ENCODE data around the gene CLSTN1. TPM values are rescaled to one million over a fixed set of nuclear protein-coding genes. Genes with fewer than 3 reads are reported as not detected.
"Not testable (repeated sequence)": the region's sequence is repeated elsewhere in the genome, so short reads cannot be mapped to it uniquely, and the experiment has no call there.

CLSTN1 gene
- total RNA-seq, 1 experiment from 2014 or later = 52.4 TPM

DNA sequence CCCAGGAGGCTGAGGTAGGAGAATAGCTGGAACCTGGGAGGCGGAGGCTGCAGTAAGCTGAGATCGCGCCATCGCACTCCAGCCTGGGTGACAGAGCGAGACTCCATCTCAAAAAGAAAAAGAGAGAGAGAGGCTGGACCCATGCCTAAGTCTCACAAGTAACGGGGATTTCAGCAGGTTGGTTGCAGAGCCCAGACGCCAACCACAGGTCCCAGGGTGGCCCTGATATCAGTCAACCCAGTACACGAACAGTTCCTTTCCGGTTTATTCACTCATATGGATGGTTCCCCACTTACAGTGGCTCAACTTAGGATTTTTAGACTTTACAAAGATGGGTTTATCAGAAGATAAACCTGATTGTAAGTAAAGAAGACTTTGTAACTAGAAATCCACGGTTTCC lies 40.9 kb downstream of the CLSTN1 start:
- Histone ChIP-seq H3K4me3 (no peak overlapping the region), H3K27me3 (no peaks in the 10 kb centered on the region)

DNA sequence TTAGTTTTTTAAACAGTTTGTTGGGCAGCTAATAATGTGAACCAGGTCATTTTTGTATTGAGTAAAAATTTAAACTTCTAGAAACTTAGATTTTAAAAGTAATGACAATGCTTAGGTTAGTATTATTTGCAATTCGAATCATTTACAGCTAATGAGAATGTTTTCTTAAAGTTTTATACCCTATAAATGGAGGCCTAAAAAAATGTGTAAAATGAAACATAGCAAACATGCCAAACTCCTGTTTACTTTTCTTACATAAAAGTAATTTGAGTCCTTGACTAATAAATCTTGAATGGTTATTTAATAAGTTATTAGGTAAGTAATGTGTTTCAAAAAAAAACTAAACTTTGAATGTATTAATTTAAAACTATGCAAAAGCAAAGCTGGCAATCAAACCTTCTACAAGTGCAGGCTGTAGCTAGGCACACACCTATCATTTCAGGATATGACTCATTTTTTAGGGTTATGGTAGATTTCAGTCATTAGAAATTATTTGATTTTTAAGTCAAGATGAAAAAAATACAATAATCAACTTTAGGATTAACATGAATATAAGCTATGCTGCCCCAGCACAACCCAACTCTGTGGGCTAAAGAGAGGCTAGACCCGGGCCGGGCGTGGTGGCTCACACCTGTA lies 41.5 kb downstream of the CLSTN1 start:
- no peaks in the 10 kb centered on the region for H3K27me3 ChIP-seq
- no peak for DNase-seq

More for the DNA sequence above, 40.9 kb downstream of the CLSTN1 start:
- DNase-seq = no peak
- no peaks in the 10 kb centered on the region for H3K9me3 ChIP-seq (replicated peaks)
- no peaks in the 10 kb centered on the region for H3K36me3 ChIP-seq
- H3K27ac ChIP-seq = no peak overlapping the region
- no peaks in the 10 kb centered on the region for H3K4me1 ChIP-seq

DNA sequence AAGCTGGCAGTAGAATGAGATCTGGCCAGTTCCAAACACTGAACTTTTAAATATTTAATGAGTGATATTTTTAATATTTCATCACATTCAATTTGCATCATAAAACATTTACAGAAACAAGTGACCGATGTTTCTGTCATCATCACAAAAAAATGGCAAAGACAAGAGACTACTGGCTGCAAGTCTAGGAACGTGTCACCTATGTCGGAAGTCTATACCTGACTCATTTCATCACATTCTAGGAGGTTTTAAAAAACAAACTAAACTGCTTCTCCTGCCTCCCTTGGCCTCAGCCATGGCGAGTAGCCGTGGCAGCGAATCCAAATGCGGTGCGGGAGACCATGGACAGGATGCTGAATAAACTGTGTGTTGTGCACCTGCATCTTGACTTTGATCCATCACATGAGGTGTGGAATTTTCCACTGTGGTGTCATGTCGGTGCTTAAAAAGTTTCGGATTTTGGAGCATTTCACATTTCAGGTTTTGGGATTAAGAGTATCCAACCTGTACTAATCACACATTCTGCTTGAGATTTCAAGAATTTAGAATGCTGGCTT lies 43.1 kb downstream of the CLSTN1 start:
- Histone ChIP-seq H3K4me3 (no peak overlapping the region), H3K36me3 (no peaks in the 10 kb centered on the region), H3K4me1 (no peaks in the 10 kb centered on the region), H3K27me3 (no peaks in the 10 kb centered on the region), H3K9me3 (replicated peaks) (no peaks in the 10 kb centered on the region), H3K27ac (no peak overlapping the region)
- no peak for DNase-seq

More for the DNA sequence above, 41.5 kb downstream of the CLSTN1 start:
- Histone ChIP-seq H3K27ac (no peak overlapping the region), H3K4me1 (no peaks in the 10 kb centered on the region), H3K36me3 (no peaks in the 10 kb centered on the region), H3K9me3 (replicated peaks) (no peaks in the 10 kb centered on the region), H3K4me3 (no peak overlapping the region)

DNA sequence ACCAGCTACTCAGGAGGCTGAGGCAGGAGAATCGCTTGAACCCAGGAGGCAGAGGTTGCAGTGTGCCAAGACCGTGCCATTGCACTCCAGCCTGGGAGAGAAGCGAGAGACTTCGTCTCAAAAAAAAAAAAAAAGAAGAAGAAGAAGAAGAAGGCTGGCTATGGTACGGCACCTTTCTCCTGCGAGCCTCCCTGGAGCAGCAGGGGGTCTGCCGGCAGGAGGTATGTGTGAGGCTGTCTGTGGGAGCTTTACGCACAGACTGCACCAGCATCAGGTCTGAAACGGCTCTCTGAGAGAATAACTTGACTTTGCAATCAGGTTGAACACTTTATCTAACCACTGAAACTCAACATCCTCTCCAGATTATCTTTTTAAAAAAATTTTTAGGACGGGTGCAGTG lies 44.9 kb downstream of the CLSTN1 start:
- no peaks in the 10 kb centered on the region for H3K9me3 ChIP-seq (replicated peaks)
- no peaks in the 10 kb centered on the region for H3K27me3 ChIP-seq
- H3K27ac ChIP-seq = no peak overlapping the region
- no peak overlapping the region for H3K4me3 ChIP-seq
- H3K4me1 ChIP-seq = no peaks in the 10 kb centered on the region
- no peak for DNase-seq
- H3K36me3 ChIP-seq = no peaks in the 10 kb centered on the region

DNA sequence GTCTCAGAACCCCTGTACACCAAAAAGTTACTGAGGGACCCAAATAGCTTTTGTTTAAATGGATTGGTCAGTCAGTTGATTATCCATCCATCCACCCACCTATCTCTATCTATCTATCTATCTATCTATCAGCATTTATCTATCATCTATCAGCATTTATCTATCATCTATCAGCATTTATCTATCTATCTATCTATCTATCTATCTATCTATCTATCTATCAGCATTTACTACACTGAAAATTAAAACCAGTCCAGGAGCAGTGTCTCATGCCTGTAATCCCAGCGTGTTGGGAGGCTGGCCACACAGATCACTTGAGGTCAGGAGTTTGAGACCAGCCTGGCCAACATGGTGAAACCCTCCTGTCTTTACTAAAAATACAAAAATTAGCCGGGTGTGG lies 47.1 kb downstream of the CLSTN1 start:
- no peak overlapping the region for H3K4me3 ChIP-seq
- no peaks in the 10 kb centered on the region for H3K4me1 ChIP-seq
- no peaks in the 10 kb centered on the region for H3K27me3 ChIP-seq
- peaks cover 4% of the 10 kb centered on the region; the same call in 1 of the 2 replicates for H3K36me3 ChIP-seq
- no peak for DNase-seq
- no peaks in the 10 kb centered on the region for H3K9me3 ChIP-seq (replicated peaks)
- no peak overlapping the region for H3K27ac ChIP-seq

DNA sequence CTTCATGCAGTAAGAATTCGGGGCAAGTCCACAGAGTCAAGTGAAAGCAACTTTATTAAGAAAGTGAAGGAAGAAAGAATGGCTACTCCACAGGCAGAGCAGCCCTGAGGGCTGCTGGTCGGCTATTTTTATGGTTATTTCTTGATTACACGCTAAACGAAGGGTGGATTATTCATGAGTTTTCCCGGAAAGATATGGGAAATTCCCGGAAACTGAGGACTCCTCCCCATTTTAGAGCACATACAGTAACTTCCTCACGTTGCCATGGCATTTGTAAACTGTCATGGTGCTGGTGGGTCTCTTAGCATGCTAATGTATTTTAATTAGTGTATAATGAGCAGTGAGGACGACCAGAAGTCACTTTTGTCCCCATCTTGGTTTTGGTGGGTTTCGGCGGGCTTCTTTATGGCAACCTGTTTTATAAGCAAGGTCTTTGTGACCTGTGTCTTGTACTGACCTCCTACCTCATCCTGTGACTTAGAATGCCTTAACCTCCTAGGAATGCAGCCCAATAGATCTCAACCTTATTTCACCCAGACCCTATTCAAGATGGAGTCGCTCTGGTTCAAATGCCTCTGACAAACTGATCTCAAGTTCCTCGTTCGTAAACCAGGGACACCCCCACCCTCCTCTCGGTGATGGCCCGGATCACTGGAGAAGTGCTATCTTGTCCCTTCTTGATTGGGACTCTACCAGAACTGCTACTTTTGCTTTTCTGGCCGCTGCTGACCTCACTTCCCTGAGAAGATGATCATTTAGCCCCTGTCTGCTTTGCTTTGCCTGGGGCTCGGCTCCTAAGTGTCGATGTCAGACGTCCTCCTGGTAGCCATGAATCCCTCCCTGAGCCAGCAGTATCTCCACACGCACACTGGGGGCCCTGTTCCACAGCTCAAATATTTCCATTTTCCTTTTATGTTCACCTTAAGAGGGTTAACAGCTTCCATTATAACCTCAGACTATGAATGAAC lies 48.8 kb downstream of the CLSTN1 start:
- Histone ChIP-seq H3K36me3 (peaks cover 9% of the 10 kb centered on the region; the same call in 1 of the 2 replicates), H3K27ac (no peak overlapping the region), H3K4me3 (no peak overlapping the region), H3K27me3 (no peaks in the 10 kb centered on the region), H3K4me1 (no peaks in the 10 kb centered on the region), H3K9me3 (replicated peaks) (no peaks in the 10 kb centered on the region)
- no peak for DNase-seq

DNA sequence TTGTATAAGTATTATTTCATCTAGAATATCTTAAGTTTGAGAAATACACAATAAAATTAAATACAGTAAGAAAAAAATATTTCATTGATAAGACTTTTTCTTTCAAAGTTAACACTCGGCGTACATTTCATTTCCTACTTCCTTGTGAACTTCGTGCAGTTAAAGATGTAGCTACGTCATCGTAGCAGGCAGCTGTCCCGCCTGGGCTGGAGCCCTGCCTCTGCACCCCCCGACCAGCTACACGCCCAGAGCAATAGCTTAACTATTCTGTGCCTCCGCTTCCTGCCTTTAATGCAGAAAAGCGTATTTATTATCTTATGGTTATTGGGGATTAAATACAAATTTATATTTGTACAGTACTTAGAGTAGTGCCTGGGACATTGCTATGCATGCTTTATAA lies 53.5 kb downstream of the CLSTN1 start:
- Histone ChIP-seq H3K4me1 (no peaks in the 10 kb centered on the region), H3K36me3 (peaks cover 9% of the 10 kb centered on the region; the same call in 1 of the 2 replicates), H3K9me3 (replicated peaks) (no peaks in the 10 kb centered on the region), H3K4me3 (no peak overlapping the region), H3K27ac (no peak overlapping the region), H3K27me3 (no peaks in the 10 kb centered on the region)
- no peak for DNase-seq

DNA sequence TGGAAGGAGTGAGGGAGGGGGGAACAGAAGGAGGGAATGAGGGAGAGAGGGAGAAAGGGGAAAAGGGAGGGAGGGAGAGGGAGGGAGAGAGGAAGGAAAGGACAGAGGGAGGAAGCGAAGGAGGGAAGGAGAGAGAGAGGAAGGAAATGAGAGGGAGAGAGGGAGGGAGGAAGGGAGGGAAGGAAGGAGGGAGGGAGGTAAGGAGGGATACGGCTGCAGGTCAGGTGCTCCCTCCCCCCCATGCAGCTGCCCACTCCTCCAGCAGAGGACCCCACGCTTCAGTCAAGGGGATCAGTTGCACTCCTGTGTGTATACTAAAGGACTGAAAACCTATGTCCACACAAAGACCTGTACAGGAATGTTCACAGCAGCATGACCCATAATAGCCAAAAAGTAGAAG lies 54.8 kb downstream of the CLSTN1 start:
- Histone ChIP-seq H3K27me3 (no peaks in the 10 kb centered on the region), H3K4me3 (no peak overlapping the region), H3K4me1 (no peaks in the 10 kb centered on the region), H3K36me3 (peaks cover 12% of the 10 kb centered on the region; the same call in 1 of the 2 replicates), H3K27ac (no peak overlapping the region), H3K9me3 (replicated peaks) (no peaks in the 10 kb centered on the region)
- DNase-seq = no peak

DNA sequence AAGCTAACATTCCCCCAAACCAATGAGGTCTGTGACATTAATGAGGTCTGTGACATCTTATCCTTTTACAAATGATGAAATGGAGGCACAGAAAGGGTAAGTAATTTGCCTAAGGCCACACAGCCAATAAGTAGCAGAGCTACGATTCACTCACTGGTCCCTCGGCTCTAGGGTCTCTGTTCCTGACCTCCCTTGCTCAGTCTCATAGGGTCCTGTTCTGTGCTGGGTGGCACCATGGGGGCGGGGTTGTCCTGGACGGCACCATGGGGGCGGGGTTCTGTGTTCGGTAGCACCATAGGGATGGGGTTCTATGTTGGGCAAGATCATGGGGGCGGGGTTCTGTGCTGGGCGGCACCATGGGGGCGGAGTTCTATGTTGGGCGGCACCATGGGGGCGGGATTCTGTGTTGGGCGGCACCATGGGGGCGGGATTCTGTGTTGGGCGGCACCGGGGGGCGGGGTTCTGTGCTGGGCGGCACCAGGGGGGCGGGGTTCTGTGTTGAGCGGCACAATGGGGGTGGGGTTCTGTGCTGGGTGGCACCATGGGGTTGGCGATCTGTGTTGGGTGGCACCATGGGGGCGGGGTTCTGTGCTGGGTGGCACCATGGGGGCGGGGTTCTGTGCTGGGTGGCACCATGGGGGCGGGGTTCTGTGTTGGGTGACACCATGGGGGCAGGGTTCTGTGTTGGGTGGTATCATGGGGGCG lies 55.6 kb downstream of the CLSTN1 start:
- H3K27ac ChIP-seq = no peak overlapping the region
- H3K4me3 ChIP-seq = no peak overlapping the region
- no peaks in the 10 kb centered on the region for H3K27me3 ChIP-seq
- DNase-seq = peak; percentile 22 to 31
- H3K4me1 ChIP-seq = no peaks in the 10 kb centered on the region
- H3K36me3 ChIP-seq = peaks cover 14% of the 10 kb centered on the region; the same call in 1 of the 2 replicates
- no peaks in the 10 kb centered on the region for H3K9me3 ChIP-seq (replicated peaks)

DNA sequence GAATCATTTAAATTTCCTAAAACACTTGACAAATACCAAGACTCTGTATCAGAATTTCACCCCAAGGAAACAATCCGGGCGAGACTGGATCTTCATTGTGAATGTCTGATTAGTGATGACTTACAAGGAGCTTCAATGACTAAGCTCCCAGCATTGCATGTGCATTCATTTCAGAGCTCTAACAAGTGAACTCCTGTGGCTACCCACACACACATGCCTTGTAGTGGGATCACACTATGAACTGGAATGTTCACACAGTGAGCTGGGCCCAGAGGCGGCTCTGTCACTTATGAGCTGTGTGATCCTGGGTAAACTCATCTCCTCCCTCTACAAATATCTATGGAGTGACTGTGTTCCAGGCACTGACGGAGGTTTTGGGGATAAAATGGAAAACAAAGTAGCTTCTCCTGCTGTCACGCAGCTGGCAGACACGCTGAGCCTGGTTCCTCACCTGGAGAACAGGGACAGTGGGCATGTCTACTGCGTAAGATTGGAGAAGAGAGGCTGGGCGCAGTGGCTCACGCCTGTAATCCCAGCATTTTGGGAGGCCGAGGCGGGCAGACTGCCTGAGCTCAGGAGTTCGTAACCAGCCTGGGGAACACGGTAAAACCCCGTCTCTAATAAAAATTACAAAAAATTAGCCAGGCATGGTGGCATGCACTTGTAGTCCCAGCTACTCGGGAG lies 56.9 kb downstream of the CLSTN1 start:
- Histone ChIP-seq H3K27ac (no peak overlapping the region), H3K36me3 (peaks cover 11% of the 10 kb centered on the region; the same call in 1 of the 2 replicates), H3K4me3 (no peak overlapping the region), H3K27me3 (no peaks in the 10 kb centered on the region), H3K9me3 (replicated peaks) (no peaks in the 10 kb centered on the region), H3K4me1 (no peaks in the 10 kb centered on the region)
- no peak for DNase-seq

DNA sequence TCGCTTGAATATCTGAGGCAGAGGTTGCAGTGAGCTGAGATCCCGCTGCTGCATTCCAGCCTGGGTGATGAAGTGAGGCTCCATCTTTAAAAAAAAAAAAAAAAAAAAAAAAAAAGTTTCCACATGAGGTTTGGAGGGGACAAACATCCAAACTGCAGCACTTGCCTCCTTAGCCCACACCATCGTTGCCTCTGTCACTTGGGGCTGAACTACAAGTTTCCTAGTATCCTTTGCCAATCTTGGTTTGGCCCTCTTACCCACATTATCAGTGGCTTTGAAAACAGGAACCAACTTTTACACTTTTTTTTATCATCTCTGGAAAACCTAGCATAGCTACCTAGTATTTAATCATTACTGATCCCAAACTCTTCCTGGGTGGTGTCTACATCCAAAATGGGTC lies 59.2 kb downstream of the CLSTN1 start:
- DNase-seq = no peak
- H3K36me3 ChIP-seq = peaks cover 8% of the 10 kb centered on the region; the same call in 1 of the 2 replicates
- H3K9me3 ChIP-seq (replicated peaks) = no peaks in the 10 kb centered on the region
- no peak overlapping the region for H3K4me3 ChIP-seq
- H3K27ac ChIP-seq = no peak overlapping the region
- no peaks in the 10 kb centered on the region for H3K4me1 ChIP-seq
- H3K27me3 ChIP-seq = no peaks in the 10 kb centered on the region

DNA sequence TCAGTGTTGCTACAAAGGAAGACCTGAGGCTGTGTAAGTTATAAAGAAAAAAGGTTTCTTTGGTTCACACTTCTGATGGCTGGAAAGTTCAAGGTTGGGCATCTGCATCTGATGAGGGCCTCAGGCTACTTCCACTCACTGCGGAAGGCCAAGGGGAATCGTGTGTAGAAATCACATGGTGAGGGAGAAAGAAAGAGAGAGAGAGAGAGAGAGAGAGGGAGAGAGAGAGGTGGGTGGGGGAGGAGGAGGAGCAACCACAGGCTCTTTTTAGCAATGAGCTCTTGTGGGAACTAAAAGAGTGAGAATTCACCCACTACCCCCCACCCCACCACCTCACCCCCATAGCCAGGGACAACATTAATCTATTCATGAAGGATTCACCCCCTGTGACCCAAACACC lies 59.9 kb downstream of the CLSTN1 start:
- Histone ChIP-seq H3K9me3 (replicated peaks) (no peaks in the 10 kb centered on the region), H3K4me1 (no peaks in the 10 kb centered on the region), H3K27me3 (no peaks in the 10 kb centered on the region), H3K27ac (no peak overlapping the region), H3K4me3 (no peak overlapping the region), H3K36me3 (peaks cover 8% of the 10 kb centered on the region; the same call in 1 of the 2 replicates)
- no peak for DNase-seq

DNA sequence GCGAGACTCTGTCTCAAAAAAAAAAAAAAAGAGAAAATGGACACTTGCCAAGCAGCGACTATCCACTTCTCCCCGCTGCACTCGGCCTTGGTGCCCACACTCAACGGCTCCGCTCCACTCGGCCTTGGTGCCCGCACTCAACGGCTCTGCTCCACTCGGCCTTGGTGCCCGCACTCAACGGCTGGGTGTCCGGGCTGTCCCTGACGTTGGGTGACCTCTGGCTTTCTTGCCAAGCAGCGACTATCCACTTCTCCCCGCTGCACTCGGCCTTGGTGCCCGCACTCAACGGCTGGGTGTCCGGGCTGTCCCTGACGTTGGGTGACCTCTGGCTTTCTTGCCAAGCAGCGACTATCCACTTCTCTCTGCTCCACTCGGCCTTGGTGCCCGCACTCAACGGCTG lies 61.3 kb downstream of the CLSTN1 start:
- not testable (repeated sequence) for H3K9me3 ChIP-seq (replicated peaks); H3K4me1 ChIP-seq; H3K4me3 ChIP-seq; H3K27me3 ChIP-seq; H3K27ac ChIP-seq; DNase-seq; H3K36me3 ChIP-seq

DNA sequence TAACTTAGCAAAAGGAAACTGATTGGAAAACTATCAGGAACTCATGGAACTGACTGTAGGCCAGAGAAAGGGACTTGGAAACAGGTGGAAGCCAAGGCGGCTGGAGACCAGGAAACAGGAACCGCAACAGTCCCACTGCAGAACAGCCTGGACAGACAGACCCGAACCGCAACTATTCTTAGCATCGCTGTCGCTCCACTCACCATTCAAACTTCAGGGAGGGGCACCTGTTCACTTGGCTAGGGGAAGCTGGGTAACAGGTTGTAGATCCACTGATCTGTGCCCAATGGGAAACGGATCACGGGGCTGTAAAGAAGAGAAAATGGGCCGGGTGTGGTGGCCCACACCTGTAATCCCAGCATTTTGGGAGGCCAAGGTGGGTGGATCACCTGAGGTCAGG lies 61.9 kb downstream of the CLSTN1 start:
- Histone ChIP-seq H3K4me1 (no peaks in the 10 kb centered on the region), H3K27me3 (no peaks in the 10 kb centered on the region), H3K27ac (no peak overlapping the region), H3K36me3 (peaks cover 8% of the 10 kb centered on the region; the same call in 1 of the 2 replicates), H3K4me3 (no peak overlapping the region), H3K9me3 (replicated peaks) (no peaks in the 10 kb centered on the region)
- no peak for DNase-seq
